ENCODE data around the gene EML3. TPM values are rescaled to one million over a fixed set of nuclear protein-coding genes. Genes with fewer than 3 reads are reported as not detected.

Gene EML3
- polyA plus RNA-seq, 2 of the 4 experiments (the other 2 are of a cell fraction), result 15.2 to 27.2 TPM

DNA sequence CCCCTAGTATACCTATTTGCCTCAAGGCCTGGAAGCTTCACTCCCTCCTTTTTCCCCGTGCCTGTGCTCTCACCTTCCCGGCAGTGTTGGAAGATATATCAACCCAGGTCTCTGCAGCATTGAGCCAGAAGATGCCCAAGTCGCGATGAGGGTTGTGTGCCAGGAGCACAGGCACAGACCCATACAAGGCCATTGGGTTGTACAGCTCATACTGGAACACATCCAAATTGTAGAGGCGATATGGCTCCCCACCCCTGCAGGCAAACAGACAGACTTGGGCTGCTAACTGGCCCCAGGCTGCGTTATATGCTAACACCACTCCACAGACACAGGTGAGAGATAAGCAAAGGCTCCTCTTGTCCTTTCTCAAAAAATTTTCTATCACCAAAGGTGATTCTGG lies 19.9 kb upstream of the EML3 start:
- FAIRE-seq, result no peak
- Histone ChIP-seq H3K4me3 (no peak overlapping the region), H3K9me3 (no peaks in the 10 kb centered on the region), H3K27ac (no peak overlapping the region), H3K4me1 (no peaks in the 10 kb centered on the region), H3K4me2 (no peak overlapping the region)
- 88% methylated on average over 6 of the region's 6 CpGs for WGBS (ENCODE audit: missing lambda C conversion rate)
- TF ChIP-seq CBX8 (IDR thresholded peaks at IDR 0.05), result no peak
- DNase-seq (ENCODE audit: low read depth in 1 of 2, low spot score in 1 of 2), result no peak
- ChIA-PET POLR2A (no interaction called here), CTCF (interaction anchor here (0.7 to 2.1 kb wide), 3 partner anchors 17 to 89 kb away, joined by 3 to 6 read pairs (median 3); no protein-coding TSS in a partner anchor)
- ATAC-seq, result no peak

DNA sequence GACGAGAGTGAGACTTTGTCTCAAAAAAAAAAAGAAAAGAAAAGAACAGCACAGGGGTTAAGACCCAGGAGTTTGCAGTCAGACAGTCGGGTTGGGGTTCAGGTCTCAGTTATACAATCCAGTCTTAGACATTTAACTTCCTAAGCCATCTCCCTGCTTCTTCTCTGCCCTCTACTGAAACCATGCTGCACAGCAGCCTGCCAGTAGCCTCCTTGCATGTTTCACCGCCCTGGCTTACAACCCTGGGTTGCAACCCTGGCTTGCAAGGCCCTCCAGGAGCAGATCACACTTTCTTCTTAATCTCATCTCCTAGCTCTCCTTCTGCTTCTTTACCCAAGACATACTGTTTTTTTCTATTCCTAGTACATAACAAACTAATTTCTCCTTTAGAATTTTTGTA lies 15.1 kb upstream of the EML3 start:
- CTCF ChIA-PET, result interaction anchor here (0.6 to 1.8 kb wide), 5 partner anchors 11 to 33 kb away, joined by 3 to 5 read pairs (median 3); partner anchors contain the start of gene EML3
- FAIRE-seq, result no peak
- H3K9me3 ChIP-seq, result no peaks in the 10 kb centered on the region
- POLR2A ChIA-PET, result no interaction called here
- DNase-seq (ENCODE audit: low read depth in 1 of 2, low spot score in 1 of 2), result peak in 1 of 2 experiments; percentile 36
- no peak overlapping the region for H3K27ac ChIP-seq
- ATAC-seq, result peak; percentile 42 to 64; a peak in 4 of 6 replicates
- TF ChIP-seq KDM5A (IDR thresholded peaks at IDR 0.05) (no peak), NR3C1 (IDR thresholded peaks at IDR 0.05) (no peak), CBX2 (IDR thresholded peaks at IDR 0.05; ENCODE audit: borderline replicate concordance, low read depth) (no peak), NFE2L2 (conservative IDR thresholded peaks at IDR 0.05; ENCODE audit: low read length) (no peak), GATA3 (IDR thresholded peaks at IDR 0.05; ENCODE audit: borderline replicate concordance) (no peak), CEBPB (IDR thresholded peaks at IDR 0.05) (no peak), TP53 (CRISPR knock-in tag; IDR thresholded peaks at IDR 0.05) (no peak), TFCP2L1 (CRISPR knock-in tag; IDR thresholded peaks at IDR 0.05) (no peak), ZSCAN20 (CRISPR knock-in tag; IDR thresholded peaks at IDR 0.05) (no peak), JUNB (IDR thresholded peaks at IDR 0.05) (no peak), ESRRA (IDR thresholded peaks at IDR 0.05; ENCODE audit: borderline replicate concordance, low read length) (no peak)
- no peak overlapping the region for H3K4me2 ChIP-seq
- whole genome bisulfite sequencing (ENCODE audit: missing lambda C conversion rate), result 88% methylated on average over 3 of the region's 3 CpGs
- no peak overlapping the region for H3K4me3 ChIP-seq
- H3K4me1 ChIP-seq, result no peaks in the 10 kb centered on the region

DNA sequence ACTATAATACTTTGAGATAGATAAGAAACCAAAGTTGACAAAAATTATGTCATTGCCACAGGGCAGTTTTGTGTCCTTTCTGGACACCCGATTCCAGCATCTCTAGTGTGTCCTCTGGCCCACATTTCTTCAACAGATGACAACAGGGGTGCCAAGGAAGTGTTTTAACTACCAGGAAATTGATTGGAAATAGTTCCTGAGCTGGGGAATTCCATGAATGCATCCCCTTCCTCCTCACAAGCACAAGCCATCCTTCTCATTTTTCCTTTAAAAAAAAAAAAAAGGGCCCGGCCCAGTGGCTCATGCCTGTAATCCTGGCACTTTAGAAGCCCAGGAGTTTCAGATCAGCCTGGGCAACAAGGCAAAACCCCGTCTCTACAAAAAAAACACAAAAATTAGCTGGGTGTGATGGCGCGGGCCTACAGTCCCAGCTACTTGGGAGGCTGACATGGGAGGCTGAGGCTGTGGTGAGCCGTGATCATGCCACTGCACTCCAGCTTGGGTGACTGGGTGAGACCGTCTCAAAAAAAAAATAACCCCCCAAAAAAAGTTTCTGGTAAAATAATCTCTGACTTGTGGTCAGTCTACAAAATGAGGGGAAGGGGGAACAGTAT lies 10.0 kb upstream of the EML3 start:
- no peak for ATAC-seq
- DNase-seq (ENCODE audit: low read depth in 1 of 2, low spot score in 1 of 2), result no peak
- H3K4me3 ChIP-seq, result peak overlapping the region; percentile 20; the same call in 2 of the 3 replicates

More for the DNA sequence above, 10.0 kb upstream of the EML3 start:
- H3K9me3 ChIP-seq, result no peaks in the 10 kb centered on the region
- FAIRE-seq, result no peak
- TF ChIP-seq HDAC2 (IDR thresholded peaks at IDR 0.05) (no peak), ZSCAN20 (CRISPR knock-in tag; IDR thresholded peaks at IDR 0.05) (no peak), TFCP2L1 (CRISPR knock-in tag; IDR thresholded peaks at IDR 0.05) (no peak), HOXB5 (CRISPR knock-in tag; IDR thresholded peaks at IDR 0.05) (0 out of 2 replicates have a peak, but pooled peaks have one; percentile 13), CHD2 (IDR thresholded peaks at IDR 0.05; ENCODE audit: low read length, partially characterized antibody) (no peak), RCOR1 (IDR thresholded peaks at IDR 0.05; ENCODE audit: low read depth, low read length) (no peak), HEYL (CRISPR knock-in tag; IDR thresholded peaks at IDR 0.05) (no peak)
- TF ChIP-seq, protein P1, sequence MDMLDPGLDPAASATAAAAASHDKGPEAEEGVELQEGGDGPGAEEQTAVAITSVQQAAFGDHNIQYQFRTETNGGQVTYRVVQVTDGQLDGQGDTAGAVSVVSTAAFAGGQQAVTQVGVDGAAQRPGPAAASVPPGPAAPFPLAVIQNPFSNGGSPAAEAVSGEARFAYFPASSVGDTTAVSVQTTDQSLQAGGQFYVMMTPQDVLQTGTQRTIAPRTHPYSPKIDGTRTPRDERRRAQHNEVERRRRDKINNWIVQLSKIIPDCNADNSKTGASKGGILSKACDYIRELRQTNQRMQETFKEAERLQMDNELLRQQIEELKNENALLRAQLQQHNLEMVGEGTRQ (IDR thresholded peaks at IDR 0.05), result no peak
- TF ChIP-seq, protein P2, sequence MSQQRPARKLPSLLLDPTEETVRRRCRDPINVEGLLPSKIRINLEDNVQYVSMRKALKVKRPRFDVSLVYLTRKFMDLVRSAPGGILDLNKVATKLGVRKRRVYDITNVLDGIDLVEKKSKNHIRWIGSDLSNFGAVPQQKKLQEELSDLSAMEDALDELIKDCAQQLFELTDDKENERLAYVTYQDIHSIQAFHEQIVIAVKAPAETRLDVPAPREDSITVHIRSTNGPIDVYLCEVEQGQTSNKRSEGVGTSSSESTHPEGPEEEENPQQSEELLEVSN (IDR thresholded peaks at IDR 0.05; ENCODE audit: borderline replicate concordance, low read depth), result no peak
- peaks cover 15% of the 10 kb centered on the region for H3K4me1 ChIP-seq
- H3K27ac ChIP-seq, result peak overlapping the region; percentile 75 to 92
- WGBS (ENCODE audit: missing lambda C conversion rate), result 94% methylated on average over 7 of the region's 7 CpGs
- POLR2A ChIA-PET, result interaction anchor here (0.5 to 4.6 kb wide), 11 partner anchors 21 to 219 kb away, joined by 3 to 48 read pairs (median 6); partner anchors contain the start of genes C11orf98, CSKMT, EEF1G and GANAB
- CTCF ChIA-PET, result interaction anchor here (1.0 to 4.9 kb wide), 8 partner anchors 10 to 198 kb away, joined by 3 to 48 read pairs (median 4); partner anchors contain the start of genes EML3, ROM1 and TUT1
- peak overlapping the region; percentile 69 for H3K4me2 ChIP-seq

All from A549 (cell line).